HCT116 (cell line): Measurements from ENCODE around the gene EDN1. TPM values are rescaled to one million over a fixed set of nuclear protein-coding genes. Genes with fewer than 3 reads are reported as not detected.

Experiments used
- ATAC-seq: fragments of 200-7000 bp; cut with Tn5 transposase; 2 replicates; pipeline ENCODE4 v1.9.1; 2020; ENCODE audit warnings: mild to moderate bottlenecking, moderate library complexity
- BruUV-seq: library from RNA; stranded (reverse); fragments of 400-500 nt; replicated peaks from 2 replicates; lab custom pipeline; 2021; lab: Mats Ljungman, UMichigan
- CTCF ChIA-PET: fragments of 300-600 bp; sonication (Branson Sonifier 250); formaldehyde crosslinking; loops from one replicate; lab custom pipeline; 2021; ENCODE audit warnings: antibody characterized with exemption; lab: Charles Lee
- POLR2A ChIA-PET: fragments of 300-600, 350-600 bp; sonication (Branson Sonifier 250); formaldehyde crosslinking; loops from one replicate; lab custom pipeline; 2021; ENCODE audit warnings: antibody characterized with exemption; lab: Charles Lee
- RAD21 ChIA-PET, 2 experiments: fragments of 300-600 bp; sonication (Branson Sonifier 250); formaldehyde crosslinking; loops; one replicate each; lab custom pipeline; 2023; ENCODE audit warnings: low total read pairs in 2 of 2; ENCODE audit not compliant: uncharacterized antibody in 2 of 2, unreplicated experiment in 2 of 2, low non-redundant PET in 1 of 2; lab: Charles Lee
- DNase-seq: peaks from one replicate; pipeline ENCODE4 v3.0.0-alpha.2; 2010; ENCODE audit warnings: low read depth, low spot score
- H2AFZ ChIP-seq: fragments of 200-600 bp; shearing (Covaris generic), sonication (generic); 2 replicates; pipeline ENCODE4 v1.6.1; 2017; ENCODE audit warnings: low read depth, mixed run types, mixed read lengths, antibody characterized with exemption, low read length; ENCODE audit not compliant: poor library complexity, severe bottlenecking
- H3K27ac ChIP-seq: 2 replicates; pipeline ENCODE4 v1.5.1; 2012; ENCODE audit warnings: low read depth, low read length
- H3K27me3 ChIP-seq: fragments of 200-600 bp; sonication (generic); 2 replicates; pipeline ENCODE4 v1.6.1; 2016; ENCODE audit warnings: mixed run types, low read length, mixed read lengths; ENCODE audit not compliant: insufficient read depth
- H3K36me3 ChIP-seq, 2 experiments: fragments of 200-500 bp in 1 of 2; fragments of 200-600 bp in 1 of 2; sonication (Bioruptor generic) in 1 of 2; sonication (generic) in 1 of 2; 2 replicates each; pipeline versions ENCODE4 v1.5.1 to v1.6.1; 2014 to 2016; ENCODE audit warnings: low read length in 2 of 2, inconsistent platforms in 1 of 2, mixed read lengths in 1 of 2, mixed run types in 1 of 2; ENCODE audit not compliant: insufficient read depth in 2 of 2, control insufficient read depth in 1 of 2
- H3K4me1 ChIP-seq, 2 experiments: fragments of 200-600 bp in 1 of 2; sonication (generic) in 1 of 2; 2 replicates each; pipeline versions ENCODE4 v1.5.1 to v1.6.1; 2012 to 2017; ENCODE audit warnings: low read length in 2 of 2, inconsistent platforms in 1 of 2, mild to moderate bottlenecking in 1 of 2, mixed read lengths in 1 of 2, mixed run types in 1 of 2, moderate library complexity in 1 of 2; ENCODE audit not compliant: insufficient read depth in 2 of 2, control insufficient read depth in 1 of 2
- H3K4me2 ChIP-seq: fragments of 200-600 bp; sonication (generic); 2 replicates; pipeline ENCODE4 v1.6.1; 2017; ENCODE audit warnings: mixed run types, low read length, mixed read lengths
- H3K4me3 ChIP-seq, 2 experiments: fragments of 200-600 bp in 1 of 2; sonication (generic) in 1 of 2; replicated peaks in 1 of 2; 2 replicates each; pipeline ENCODE4 v1.5.1; 2011 to 2016; ENCODE audit warnings: low read length in 2 of 2, control low read depth in 1 of 2, low read depth in 1 of 2, mild to moderate bottlenecking in 1 of 2, mixed read lengths in 1 of 2, mixed run types in 1 of 2
- H3K79me2 ChIP-seq: fragments of 200-600 bp; sonication (generic); 2 replicates; pipeline ENCODE4 v1.6.1; 2017; ENCODE audit warnings: mild to moderate bottlenecking, mixed run types, low read length, moderate library complexity, mixed read lengths; ENCODE audit not compliant: insufficient read depth
- H3K9ac ChIP-seq: fragments of 200-600 bp; sonication (generic); 2 replicates; pipeline ENCODE4 v1.6.1; 2016; ENCODE audit warnings: low read length, mixed read lengths
- H3K9me2 ChIP-seq: fragments of 200-600 bp; sonication (generic), shearing (Covaris generic); 2 replicates; pipeline ENCODE4 v1.6.1; 2017; ENCODE audit warnings: mixed run types, mild to moderate bottlenecking, moderate library complexity; ENCODE audit not compliant: insufficient read depth
- H3K9me3 ChIP-seq, 2 experiments: fragments of 200-500 bp in 1 of 2; fragments of 200-600 bp in 1 of 2; sonication (Bioruptor generic) in 1 of 2; sonication (generic) in 1 of 2; 2 replicates each; pipeline ENCODE4 v1.6.1; 2014 to 2017; ENCODE audit warnings: low read length in 2 of 2, mixed read lengths in 2 of 2, inconsistent platforms in 1 of 2, low read depth in 1 of 2, mild to moderate bottlenecking in 1 of 2, mixed run types in 1 of 2, moderate library complexity in 1 of 2; ENCODE audit not compliant: control insufficient read depth in 1 of 2, insufficient read depth in 1 of 2
- H4K20me1 ChIP-seq: fragments of 200-600 bp; sonication (generic), shearing (Covaris generic); 2 replicates; pipeline ENCODE4 v1.6.1; 2017; ENCODE audit warnings: mixed run types, mild to moderate bottlenecking, moderate library complexity; ENCODE audit not compliant: insufficient read depth
- CBX3 ChIP-seq: IDR thresholded peaks from 2 replicates; pipeline ENCODE4 v1.6.1; 2012; ENCODE audit warnings: low read depth
- CEBPB ChIP-seq: IDR thresholded peaks from 2 replicates; pipeline ENCODE4 v1.6.1; 2012; ENCODE audit warnings: low read depth
- EGR1 ChIP-seq: IDR thresholded peaks from 2 replicates; pipeline ENCODE4 v1.6.1; 2012; ENCODE audit warnings: low read depth
- EZH2phosphoT487 ChIP-seq: fragments of 200-600 bp; IDR thresholded peaks from 2 replicates; pipeline ENCODE4 v1.6.1; 2018; ENCODE audit warnings: antibody characterized with exemption, borderline replicate concordance
- FOSL1 ChIP-seq: IDR thresholded peaks from 2 replicates; pipeline ENCODE4 v1.6.1; 2012; ENCODE audit warnings: low read depth
- JUND ChIP-seq: IDR thresholded peaks from 2 replicates; pipeline ENCODE4 v1.6.1; 2012
- MAX ChIP-seq: IDR thresholded peaks from 2 replicates; pipeline ENCODE4 v1.6.1; 2012
- POLR2AphosphoS5 ChIP-seq: IDR thresholded peaks from 2 replicates; pipeline ENCODE4 v1.6.1; 2011; ENCODE audit warnings: mild to moderate bottlenecking, low read depth, low read length, moderate library complexity
- RAD21 ChIP-seq: IDR thresholded peaks from 2 replicates; pipeline ENCODE4 v1.6.1; 2012; ENCODE audit warnings: low read depth, mild to moderate bottlenecking
- SIN3A ChIP-seq: IDR thresholded peaks from 2 replicates; pipeline ENCODE4 v1.6.1; 2012; ENCODE audit warnings: low read depth
- SP1 ChIP-seq: IDR thresholded peaks from 2 replicates; pipeline ENCODE4 v1.6.1; 2012; ENCODE audit warnings: low read depth
- SRF ChIP-seq: IDR thresholded peaks from 2 replicates; pipeline ENCODE4 v1.6.1; 2012; ENCODE audit warnings: low read depth
- TCF7L2 ChIP-seq: IDR thresholded peaks from 2 replicates; pipeline ENCODE4 v1.7.0; 2011; ENCODE audit warnings: borderline replicate concordance, inconsistent platforms; ENCODE audit not compliant: insufficient read depth, insufficient read length; ENCODE audit errors: extremely low read depth
- YY1 ChIP-seq: IDR thresholded peaks from 2 replicates; pipeline ENCODE4 v1.6.1; 2011; ENCODE audit warnings: low read length, low read depth, moderate library complexity, mild to moderate bottlenecking; ENCODE audit not compliant: insufficient replicate concordance; ENCODE audit errors: extremely low read depth
- ZBTB33 ChIP-seq: IDR thresholded peaks from 2 replicates; pipeline ENCODE4 v1.6.1; 2011; ENCODE audit warnings: mild to moderate bottlenecking, low read length, moderate library complexity; ENCODE audit not compliant: insufficient replicate concordance; ENCODE audit errors: extremely low read depth
- ZFX ChIP-seq: fragments of 450-650 bp; IDR thresholded peaks from 2 replicates; pipeline ENCODE4 v1.6.1; 2017
- ZNF274 ChIP-seq: fragments of 200-500 bp; sonication (Bioruptor generic); IDR thresholded peaks from 2 replicates; pipeline ENCODE4 v1.6.1; 2014; ENCODE audit warnings: mild to moderate bottlenecking, low read depth, low read length, inconsistent platforms
- intact Hi-C: fragments of 100-400 bp; cut with micrococcal nuclease; formaldehyde crosslinking; loops from 2 replicates; pipeline ENCODE4 v1.10.0; 2022
- total RNA-seq: library from RNA; stranded (reverse); gene quantifications from one replicate; pipeline ENCODE4 v1.2.1, GENCODE V29; 2021; ENCODE audit not compliant: unreplicated experiment
- TF ChIP-seq, protein P1 (sequence below): IDR thresholded peaks from 2 replicates; pipeline ENCODE4 v1.6.1; 2012; ENCODE audit warnings: low read depth
- TF ChIP-seq, protein P2 (sequence below): IDR thresholded peaks from 2 replicates; pipeline ENCODE4 v1.6.1; 2012
- TF ChIP-seq, protein P3 (sequence below), 3 experiments: fragments of 200-600 bp in 1 of 3; sonication (generic) in 1 of 3; IDR thresholded peaks in 2 of 3; conservative IDR thresholded peaks in 1 of 3; 2 replicates each; pipeline ENCODE4 v1.5.1; 2012 to 2017; ENCODE audit warnings: low read depth in 2 of 3, low read length in 2 of 3, antibody characterized with exemption in 1 of 3, borderline replicate concordance in 1 of 3, control low read depth in 1 of 3, mild to moderate bottlenecking in 1 of 3, mixed read lengths in 1 of 3, mixed run types in 1 of 3, moderate library complexity in 1 of 3; ENCODE audit not compliant: insufficient read depth in 1 of 3

The EDN1 gene
- total RNA-seq, 1 experiment from 2014 or later = 0.22 TPM

DNA sequence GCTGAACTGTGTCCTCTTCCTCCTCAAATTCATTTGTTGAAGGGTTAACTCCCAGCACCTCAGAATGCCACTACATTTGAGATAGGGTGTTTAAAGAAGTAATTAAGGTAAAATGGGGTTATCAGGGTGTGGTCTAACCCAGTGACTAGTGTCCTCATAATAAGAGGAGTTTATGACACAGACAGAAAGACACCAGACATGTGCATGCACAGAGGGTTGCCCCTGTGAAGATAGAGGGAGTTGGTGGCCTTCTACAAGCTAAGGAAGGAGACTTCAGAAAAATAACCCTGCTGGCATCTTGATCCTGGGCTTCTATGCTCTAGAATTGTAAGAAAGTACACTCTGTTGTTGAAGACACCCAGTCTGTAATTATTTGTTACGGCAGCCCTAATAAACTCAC, 24.9 kb upstream of the EDN1 start:
- peaks cover 0 to 17% of the 10 kb centered on the region in 2 experiments; a peak in 2 of 4 replicates for H3K4me1 ChIP-seq
- no peak overlapping the region for H3K4me3 ChIP-seq
- H3K27ac ChIP-seq = no peak overlapping the region
- H3K9me2 ChIP-seq = no peaks in the 10 kb centered on the region
- no peaks in the 10 kb centered on the region for H3K27me3 ChIP-seq
- 0 out of 2 replicates have a peak overlapping the region, but pooled peaks have one; percentile 19 for H3K4me2 ChIP-seq
- H4K20me1 ChIP-seq = no peaks in the 10 kb centered on the region
- no peaks in the 10 kb centered on the region for H3K9me3 ChIP-seq
- DNase-seq (no peak), ATAC-seq (no peak)
- intact Hi-C loops = no loop called here
- POLR2A ChIA-PET = no interaction called here
- H2AFZ ChIP-seq = no peak overlapping the region
- no TSS peak for BruUV-seq
- CTCF ChIA-PET = no interaction called here
- RAD21 ChIA-PET = no interaction called here
- TF ChIP-seq YY1 (no peak), SRF (no peak), ZNF274 (no peak), RAD21 (no peak), SIN3A (no peak), SP1 (no peak), EZH2phosphoT487 (no peak), EGR1 (no peak), CBX3 (no peak), POLR2AphosphoS5 (no peak), JUND (no peak), CEBPB (no peak), MAX (no peak), FOSL1 (no peak), ZFX (no peak), TCF7L2 (no peak), ZBTB33 (no peak)
- TF ChIP-seq, protein P1, sequence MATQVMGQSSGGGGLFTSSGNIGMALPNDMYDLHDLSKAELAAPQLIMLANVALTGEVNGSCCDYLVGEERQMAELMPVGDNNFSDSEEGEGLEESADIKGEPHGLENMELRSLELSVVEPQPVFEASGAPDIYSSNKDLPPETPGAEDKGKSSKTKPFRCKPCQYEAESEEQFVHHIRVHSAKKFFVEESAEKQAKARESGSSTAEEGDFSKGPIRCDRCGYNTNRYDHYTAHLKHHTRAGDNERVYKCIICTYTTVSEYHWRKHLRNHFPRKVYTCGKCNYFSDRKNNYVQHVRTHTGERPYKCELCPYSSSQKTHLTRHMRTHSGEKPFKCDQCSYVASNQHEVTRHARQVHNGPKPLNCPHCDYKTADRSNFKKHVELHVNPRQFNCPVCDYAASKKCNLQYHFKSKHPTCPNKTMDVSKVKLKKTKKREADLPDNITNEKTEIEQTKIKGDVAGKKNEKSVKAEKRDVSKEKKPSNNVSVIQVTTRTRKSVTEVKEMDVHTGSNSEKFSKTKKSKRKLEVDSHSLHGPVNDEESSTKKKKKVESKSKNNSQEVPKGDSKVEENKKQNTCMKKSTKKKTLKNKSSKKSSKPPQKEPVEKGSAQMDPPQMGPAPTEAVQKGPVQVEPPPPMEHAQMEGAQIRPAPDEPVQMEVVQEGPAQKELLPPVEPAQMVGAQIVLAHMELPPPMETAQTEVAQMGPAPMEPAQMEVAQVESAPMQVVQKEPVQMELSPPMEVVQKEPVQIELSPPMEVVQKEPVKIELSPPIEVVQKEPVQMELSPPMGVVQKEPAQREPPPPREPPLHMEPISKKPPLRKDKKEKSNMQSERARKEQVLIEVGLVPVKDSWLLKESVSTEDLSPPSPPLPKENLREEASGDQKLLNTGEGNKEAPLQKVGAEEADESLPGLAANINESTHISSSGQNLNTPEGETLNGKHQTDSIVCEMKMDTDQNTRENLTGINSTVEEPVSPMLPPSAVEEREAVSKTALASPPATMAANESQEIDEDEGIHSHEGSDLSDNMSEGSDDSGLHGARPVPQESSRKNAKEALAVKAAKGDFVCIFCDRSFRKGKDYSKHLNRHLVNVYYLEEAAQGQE = no peak
- TF ChIP-seq, protein P2, sequence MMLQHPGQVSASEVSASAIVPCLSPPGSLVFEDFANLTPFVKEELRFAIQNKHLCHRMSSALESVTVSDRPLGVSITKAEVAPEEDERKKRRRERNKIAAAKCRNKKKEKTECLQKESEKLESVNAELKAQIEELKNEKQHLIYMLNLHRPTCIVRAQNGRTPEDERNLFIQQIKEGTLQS = no peak
- TF ChIP-seq, protein P3, sequence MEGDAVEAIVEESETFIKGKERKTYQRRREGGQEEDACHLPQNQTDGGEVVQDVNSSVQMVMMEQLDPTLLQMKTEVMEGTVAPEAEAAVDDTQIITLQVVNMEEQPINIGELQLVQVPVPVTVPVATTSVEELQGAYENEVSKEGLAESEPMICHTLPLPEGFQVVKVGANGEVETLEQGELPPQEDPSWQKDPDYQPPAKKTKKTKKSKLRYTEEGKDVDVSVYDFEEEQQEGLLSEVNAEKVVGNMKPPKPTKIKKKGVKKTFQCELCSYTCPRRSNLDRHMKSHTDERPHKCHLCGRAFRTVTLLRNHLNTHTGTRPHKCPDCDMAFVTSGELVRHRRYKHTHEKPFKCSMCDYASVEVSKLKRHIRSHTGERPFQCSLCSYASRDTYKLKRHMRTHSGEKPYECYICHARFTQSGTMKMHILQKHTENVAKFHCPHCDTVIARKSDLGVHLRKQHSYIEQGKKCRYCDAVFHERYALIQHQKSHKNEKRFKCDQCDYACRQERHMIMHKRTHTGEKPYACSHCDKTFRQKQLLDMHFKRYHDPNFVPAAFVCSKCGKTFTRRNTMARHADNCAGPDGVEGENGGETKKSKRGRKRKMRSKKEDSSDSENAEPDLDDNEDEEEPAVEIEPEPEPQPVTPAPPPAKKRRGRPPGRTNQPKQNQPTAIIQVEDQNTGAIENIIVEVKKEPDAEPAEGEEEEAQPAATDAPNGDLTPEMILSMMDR (IDR thresholded peaks at IDR 0.05 in 2 of 3, conservative IDR thresholded peaks at IDR 0.05 in 1 of 3; ENCODE audit: borderline replicate concordance in 1 of 3, insufficient read depth in 1 of 3, low read depth in 2 of 3, low read length in 2 of 3) = no peak
- no peaks in the 10 kb centered on the region for H3K79me2 ChIP-seq
- no peak overlapping the region for H3K9ac ChIP-seq
- no peaks in the 10 kb centered on the region for H3K36me3 ChIP-seq
